Endothelial cell of umbilical vein (primary cell): ENCODE measurements around the gene FGD5. TPM values are rescaled to one million over a fixed set of nuclear protein-coding genes. Genes with fewer than 3 reads are reported as not detected.

Experiments
- BruUV-seq: library from RNA; stranded (reverse); fragments of 400-500 nt; replicated peaks from 2 replicates; lab custom pipeline; 2021; lab: Mats Ljungman, UMichigan
- CTCF ChIA-PET: fragments of 300-600, 350-600 bp; sonication (Branson Sonifier 250); formaldehyde crosslinking; loops from one replicate; lab custom pipeline; 2021; ENCODE audit warnings: antibody characterized with exemption, inconsistent platforms; lab: Charles Lee
- POLR2A ChIA-PET: fragments of 300-600, 350-600 bp; sonication (Branson Sonifier 250); formaldehyde crosslinking; loops from one replicate; lab custom pipeline; 2021; ENCODE audit warnings: antibody characterized with exemption, inconsistent platforms; lab: Charles Lee
- DNase-seq: peaks from one replicate; pipeline ENCODE4 v3.0.0-alpha.2; 2011; ENCODE audit warnings: low read depth, low spot score
- FAIRE-seq: peaks from 2 replicates; lab custom pipeline; 2011; peaks lifted over from hg19 to GRCh38; lab: Jason Lieb, UNC
- H2AFZ ChIP-seq: 2 replicates; pipeline ENCODE4 v1.6.0; 2012; ENCODE audit warnings: low read depth, low read length, control low read depth, inconsistent platforms
- H3K27ac ChIP-seq: 2 replicates; pipeline ENCODE4 v1.5.1; 2011; ENCODE audit warnings: low read depth, mild to moderate bottlenecking, control low read depth, low read length, moderate library complexity; ENCODE audit not compliant: insufficient read depth
- H3K27me3 ChIP-seq, 2 experiments: 2 replicates each; pipeline versions ENCODE4 v1.6.0 to v1.6.1; 2011; ENCODE audit warnings: low read length in 2 of 2, mixed read lengths in 1 of 2; ENCODE audit not compliant: control insufficient read depth in 2 of 2, insufficient read depth in 2 of 2
- H3K36me3 ChIP-seq, 2 experiments: 2 replicates in 1 of 2; 3 replicates in 1 of 2; pipeline ENCODE4 v1.5.1; 2011; ENCODE audit warnings: low read length in 2 of 2, mild to moderate bottlenecking in 1 of 2, moderate library complexity in 1 of 2; ENCODE audit not compliant: control insufficient read depth in 2 of 2, insufficient read depth in 2 of 2; ENCODE audit errors: extremely low read depth in 1 of 2
- H3K4me1 ChIP-seq: 3 replicates; pipeline ENCODE4 v1.5.1; 2011; ENCODE audit warnings: mild to moderate bottlenecking, low read length; ENCODE audit not compliant: control insufficient read depth, insufficient read depth; ENCODE audit errors: extremely low read depth
- H3K4me2 ChIP-seq: 2 replicates; pipeline ENCODE4 v1.6.1; 2011; ENCODE audit warnings: low read length, control low read depth, mixed read lengths; ENCODE audit not compliant: insufficient read depth
- H3K4me3 ChIP-seq, 3 experiments: fragments of 200-600 bp in 1 of 3; sonication (generic), shearing (Covaris generic) in 1 of 3; replicated peaks in 1 of 3; 2 replicates each; pipeline ENCODE4 v1.5.1; 2011 to 2016; ENCODE audit warnings: control low read depth in 3 of 3, low read length in 3 of 3, mild to moderate bottlenecking in 2 of 3, inconsistent platforms in 1 of 3, low read depth in 1 of 3, moderate library complexity in 1 of 3; ENCODE audit not compliant: insufficient read depth in 1 of 3
- H3K79me2 ChIP-seq: 2 replicates; pipeline ENCODE4 v1.6.0; 2012; ENCODE audit warnings: low read length, inconsistent platforms; ENCODE audit not compliant: control insufficient read depth, insufficient read depth
- H3K9ac ChIP-seq: replicated peaks from 2 replicates; pipeline ENCODE3; 2011; ENCODE audit warnings: low read length, control low read depth; ENCODE audit not compliant: insufficient read depth; ENCODE audit errors: extremely low read depth
- H3K9me1 ChIP-seq: replicated peaks from 3 replicates; pipeline ENCODE4 v1.6.0; 2011; ENCODE audit warnings: mild to moderate bottlenecking, low read length; ENCODE audit not compliant: control insufficient read depth, insufficient read depth; ENCODE audit errors: extremely low read depth
- H3K9me3 ChIP-seq: replicated peaks from 2 replicates; pipeline ENCODE4 v1.5.1; 2012; ENCODE audit warnings: low read length, inconsistent platforms; ENCODE audit not compliant: control insufficient read depth, insufficient read depth
- H4K20me1 ChIP-seq: replicated peaks from 2 replicates; pipeline ENCODE3; 2011; ENCODE audit warnings: mild to moderate bottlenecking, low read length; ENCODE audit not compliant: control insufficient read depth, insufficient read depth; ENCODE audit errors: extremely low read depth
- EZH2 ChIP-seq: IDR thresholded peaks from 2 replicates; pipeline ENCODE4 v1.6.1; 2012; ENCODE audit warnings: borderline replicate concordance, low read depth, mild to moderate bottlenecking, moderate library complexity, low read length, inconsistent platforms; ENCODE audit not compliant: severe bottlenecking
- FOS ChIP-seq: IDR thresholded peaks from 2 replicates; pipeline ENCODE4 v1.6.1; 2011; ENCODE audit warnings: mild to moderate bottlenecking, low read length, moderate library complexity, borderline replicate concordance; ENCODE audit not compliant: insufficient read depth
- GATA2 ChIP-seq: IDR thresholded peaks from 2 replicates; pipeline ENCODE4 v1.7.0; 2011; ENCODE audit warnings: low read depth, mild to moderate bottlenecking, moderate library complexity, mixed read lengths, low read length; ENCODE audit not compliant: insufficient read length, insufficient read depth
- JUN ChIP-seq: IDR thresholded peaks from 2 replicates; pipeline ENCODE4 v1.6.1; 2011; ENCODE audit warnings: borderline replicate concordance, low read depth; ENCODE audit not compliant: insufficient read length, insufficient read depth
- MYC ChIP-seq: IDR thresholded peaks from one replicate; pipeline ENCODE4 v1.6.1; 2011; ENCODE audit warnings: mild to moderate bottlenecking, low read depth, low read length
- POLR2A ChIP-seq: IDR thresholded peaks from 2 replicates; pipeline ENCODE4 v1.6.1; 2012; ENCODE audit warnings: low read depth, mild to moderate bottlenecking, control low read depth, low read length
- POLR2AphosphoS5 ChIP-seq: IDR thresholded peaks from 2 replicates; pipeline ENCODE4 v1.6.1; 2012; ENCODE audit warnings: low read depth, mild to moderate bottlenecking, control low read depth, low read length, moderate library complexity; ENCODE audit not compliant: insufficient read depth
- dilution Hi-C: fragments of 300-500 bp; cut with MboI; formaldehyde crosslinking; loops from one replicate; pipeline ENCODE4 v1.15.0; 2019; ENCODE audit warnings: low sequenced_read_pairs; ENCODE audit not compliant: extremely low pct_ligation_motif_present
- intact Hi-C: fragments of 100-400 bp; cut with micrococcal nuclease; formaldehyde crosslinking; loops from one replicate; pipeline ENCODE4 v1.10.0; 2022
- polyA plus RNA-seq, 4 experiments: library from polyadenylated mRNA; depleted of rRNA in 3 of 4; stranded (reverse) in 3 of 4; unstranded in 1 of 4; fragments of >200 nt; gene quantifications; 2 replicates each; pipeline versions ENCODE4 v1.2.1 to v1.2.3, GENCODE V29; 2011 to 2012; ENCODE audit warnings: missing spikeins in 1 of 4
- total RNA-seq: library from RNA; stranded (reverse); gene quantifications from 2 replicates; pipeline ENCODE4 v1.2.3, GENCODE V29; 2021
- TF ChIP-seq, protein P1 (sequence below): IDR thresholded peaks from 2 replicates; pipeline ENCODE4 v1.6.1; 2011; ENCODE audit not compliant: insufficient read depth, insufficient read length
- TF ChIP-seq, protein P2 (sequence below), 2 donors: IDR thresholded peaks; 1 replicate in 1 of 2; 2 replicates in 1 of 2; pipeline ENCODE4 v1.5.1; 2011; ENCODE audit warnings: low read length in 2 of 2, mild to moderate bottlenecking in 2 of 2, moderate library complexity in 2 of 2, control low read depth in 1 of 2, inconsistent platforms in 1 of 2, low read depth in 1 of 2; ENCODE audit not compliant: insufficient read depth in 1 of 2; ENCODE audit errors: extremely low read depth in 1 of 2

The FGD5 gene
- total and polyA plus RNA-seq, 2 donors (not counting 3 experiments of a cell fraction or from before 2014, with no cell fraction given) = 49.6 to 134 TPM

DNA sequence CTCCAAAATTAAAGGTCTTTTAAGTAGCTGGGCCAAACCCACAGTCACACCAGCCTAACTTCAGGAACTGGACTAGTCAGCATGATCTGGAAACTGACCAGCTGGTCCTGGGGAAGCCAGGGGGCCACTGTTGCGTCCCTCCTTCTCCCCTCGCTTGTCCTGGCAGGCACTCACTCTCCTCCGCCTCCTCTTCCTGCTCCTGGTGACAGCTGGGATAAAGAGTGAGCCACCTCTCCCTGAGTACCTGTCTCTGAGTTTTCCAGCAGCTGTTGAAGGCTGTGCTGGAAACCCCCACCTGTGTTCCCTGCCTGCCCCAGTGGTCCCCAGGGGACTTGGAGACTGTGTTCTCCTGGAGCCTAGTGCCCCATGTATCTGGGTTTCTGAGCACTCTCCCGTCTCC, 56.0 kb downstream of the FGD5 start:
- H2AFZ ChIP-seq = no peak overlapping the region
- no TSS peak for BruUV-seq
- H3K4me3 ChIP-seq = no peak overlapping the region
- no peak overlapping the region for H3K4me2 ChIP-seq
- no peaks in the 10 kb centered on the region for H3K27me3 ChIP-seq
- H3K9me1 ChIP-seq = no peaks in the 10 kb centered on the region
- H3K79me2 ChIP-seq = peaks cover 11% of the 10 kb centered on the region
- intact Hi-C loops (loop anchor here (5.0 kb wide), 1 partner anchor 82 kb away; no protein-coding TSS in a partner anchor), dilution Hi-C loops (no loop called here)
- TF ChIP-seq POLR2AphosphoS5 (no peak), POLR2A (no peak), EZH2 (no peak), GATA2 (no peak), JUN (no peak), FOS (no peak), MYC (no peak)
- TF ChIP-seq, protein P1, sequence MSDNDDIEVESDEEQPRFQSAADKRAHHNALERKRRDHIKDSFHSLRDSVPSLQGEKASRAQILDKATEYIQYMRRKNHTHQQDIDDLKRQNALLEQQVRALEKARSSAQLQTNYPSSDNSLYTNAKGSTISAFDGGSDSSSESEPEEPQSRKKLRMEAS = no peak
- TF ChIP-seq, protein P2, sequence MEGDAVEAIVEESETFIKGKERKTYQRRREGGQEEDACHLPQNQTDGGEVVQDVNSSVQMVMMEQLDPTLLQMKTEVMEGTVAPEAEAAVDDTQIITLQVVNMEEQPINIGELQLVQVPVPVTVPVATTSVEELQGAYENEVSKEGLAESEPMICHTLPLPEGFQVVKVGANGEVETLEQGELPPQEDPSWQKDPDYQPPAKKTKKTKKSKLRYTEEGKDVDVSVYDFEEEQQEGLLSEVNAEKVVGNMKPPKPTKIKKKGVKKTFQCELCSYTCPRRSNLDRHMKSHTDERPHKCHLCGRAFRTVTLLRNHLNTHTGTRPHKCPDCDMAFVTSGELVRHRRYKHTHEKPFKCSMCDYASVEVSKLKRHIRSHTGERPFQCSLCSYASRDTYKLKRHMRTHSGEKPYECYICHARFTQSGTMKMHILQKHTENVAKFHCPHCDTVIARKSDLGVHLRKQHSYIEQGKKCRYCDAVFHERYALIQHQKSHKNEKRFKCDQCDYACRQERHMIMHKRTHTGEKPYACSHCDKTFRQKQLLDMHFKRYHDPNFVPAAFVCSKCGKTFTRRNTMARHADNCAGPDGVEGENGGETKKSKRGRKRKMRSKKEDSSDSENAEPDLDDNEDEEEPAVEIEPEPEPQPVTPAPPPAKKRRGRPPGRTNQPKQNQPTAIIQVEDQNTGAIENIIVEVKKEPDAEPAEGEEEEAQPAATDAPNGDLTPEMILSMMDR (IDR thresholded peaks at IDR 0.05; ENCODE audit: extremely low read depth in 1 of 2, insufficient read depth in 1 of 2, low read depth in 1 of 2, low read length in 2 of 2) = no peak
- H3K36me3 ChIP-seq = peaks cover 4 to 25% of the 10 kb centered on the region in 2 experiments
- H4K20me1 ChIP-seq = no peaks in the 10 kb centered on the region
- no peaks in the 10 kb centered on the region for H3K9me3 ChIP-seq
- no peak overlapping the region for H3K9ac ChIP-seq
- peaks cover 13% of the 10 kb centered on the region for H3K4me1 ChIP-seq
- no peak for FAIRE-seq
- DNase-seq = no peak
- CTCF ChIA-PET = interaction anchor here (0.8 to 1.6 kb wide), 5 partner anchors 9 to 94 kb away, joined by 3 to 5 read pairs (median 3); no protein-coding TSS in a partner anchor
- POLR2A ChIA-PET = no interaction called here
- no peak overlapping the region for H3K27ac ChIP-seq
